Stimulated activated naive B cell treated with anti-CD40 and anti-IgM and Interleukin-4, amounts not matched to agents 10 μg/mL and 1 μg/mL and 100 μg/mL, for 72 hours (primary cell): Measurements from ENCODE around the gene FOSL2.

Experiments used
- ATAC-seq, 2 donors: fragments of 150-1000 bp; cut with Tn5 transposase; replicated peaks; 2 replicates each; pipeline ENCODE4 v1.10.0; 2021; ENCODE audit warnings: moderate library complexity in 1 of 2
- DNase-seq: peaks from one replicate; pipeline ENCODE4 v3.0.0; 2021
- H3K27ac Mint-ChIP-seq: one replicate; pipeline ENCODE4 v1.8.0; 2022; ENCODE audit warnings: mild to moderate bottlenecking, mixed read lengths
- H3K27me3 Mint-ChIP-seq, 2 donors: one replicate each; pipeline ENCODE4 v1.8.0; 2022; ENCODE audit warnings: mixed read lengths in 2 of 2
- H3K36me3 Mint-ChIP-seq, 2 donors: one replicate each; pipeline ENCODE4 v1.8.0; 2022; ENCODE audit warnings: mixed read lengths in 2 of 2, mild to moderate bottlenecking in 1 of 2
- H3K4me1 Mint-ChIP-seq, 2 donors: one replicate each; pipeline ENCODE4 v1.8.0; 2022; ENCODE audit warnings: mixed read lengths in 2 of 2, mild to moderate bottlenecking in 1 of 2
- H3K4me3 Mint-ChIP-seq, 2 donors: one replicate each; pipeline ENCODE4 v1.8.0; 2022; ENCODE audit warnings: mild to moderate bottlenecking in 2 of 2, mixed read lengths in 2 of 2, moderate library complexity in 1 of 2
- H3K9me3 Mint-ChIP-seq, 2 donors: one replicate each; pipeline ENCODE4 v1.8.0; 2022; ENCODE audit warnings: mixed read lengths in 2 of 2, mild to moderate bottlenecking in 1 of 2

FOSL2 gene

GRCh38 chr2:28401948-28402550, 9.4 kb downstream of the FOSL2 start:
- H3K36me3 Mint-ChIP-seq: peaks cover 24 to 58% of the 10 kb centered on the region in 2 donors

GRCh38 chr2:28403370-28403956, 10.8 kb downstream of the FOSL2 start:
- DNase-seq (no peak), ATAC-seq (no peak)
- Mint-ChIP-seq H3K36me3 (peaks cover 32 to 67% of the 10 kb centered on the region in 2 donors), H3K4me1 (peaks cover 16 to 34% of the 10 kb centered on the region in 2 donors), H3K27me3 (no peaks in the 10 kb centered on the region), H3K4me3 (no peak overlapping the region), H3K27ac (no peak overlapping the region), H3K9me3 (no peaks in the 10 kb centered on the region)

More at GRCh38 chr2:28401948-28402550, 9.4 kb downstream of the FOSL2 start:
- no peaks in the 10 kb centered on the region for H3K9me3 Mint-ChIP-seq
- DNase-seq (no peak), ATAC-seq (no peak)
- H3K4me3 Mint-ChIP-seq: no peak overlapping the region
- H3K27me3 Mint-ChIP-seq: no peaks in the 10 kb centered on the region
- H3K27ac Mint-ChIP-seq: no peak overlapping the region
- H3K4me1 Mint-ChIP-seq: peaks cover 14 to 20% of the 10 kb centered on the region in 2 donors

GRCh38 chr2:28404086-28404485, 11.4 kb downstream of the FOSL2 start:
- Mint-ChIP-seq H3K36me3 (peaks cover 39 to 73% of the 10 kb centered on the region in 2 donors), H3K27me3 (no peaks in the 10 kb centered on the region), H3K27ac (no peak overlapping the region), H3K9me3 (no peaks in the 10 kb centered on the region), H3K4me1 (peaks cover 22 to 40% of the 10 kb centered on the region in 2 donors), H3K4me3 (no peak overlapping the region)
- ATAC-seq (no peak), DNase-seq (no peak)

GRCh38 chr2:28405537-28405936, 12.9 kb downstream of the FOSL2 start:
- Mint-ChIP-seq H3K36me3 (peaks cover 50 to 79% of the 10 kb centered on the region in 2 donors), H3K27me3 (no peaks in the 10 kb centered on the region), H3K4me1 (peaks cover 27 to 54% of the 10 kb centered on the region in 2 donors), H3K4me3 (no peak overlapping the region), H3K9me3 (no peaks in the 10 kb centered on the region), H3K27ac (no peak overlapping the region)
- DNase-seq (no peak), ATAC-seq (no peak)

GRCh38 chr2:28406276-28407096, 13.8 kb downstream of the FOSL2 start:
- no peaks in the 10 kb centered on the region for H3K27me3 Mint-ChIP-seq
- H3K9me3 Mint-ChIP-seq: no peaks in the 10 kb centered on the region
- no peak overlapping the region for H3K27ac Mint-ChIP-seq
- H3K4me1 Mint-ChIP-seq: peaks cover 28 to 54% of the 10 kb centered on the region in 2 donors
- no peak overlapping the region for H3K4me3 Mint-ChIP-seq
- peaks cover 52 to 87% of the 10 kb centered on the region in 2 donors for H3K36me3 Mint-ChIP-seq
- ATAC-seq (no peak), DNase-seq (no peak)

GRCh38 chr2:28407131-28407975, 14.7 kb downstream of the FOSL2 start:
- H3K27ac Mint-ChIP-seq: peak overlapping the region; percentile 3
- H3K4me1 Mint-ChIP-seq: peaks cover 28 to 48% of the 10 kb centered on the region in 2 donors
- no peaks in the 10 kb centered on the region for H3K9me3 Mint-ChIP-seq
- H3K27me3 Mint-ChIP-seq: no peaks in the 10 kb centered on the region
- DNase-seq: no peak
- H3K4me3 Mint-ChIP-seq: no peak overlapping the region
- no peak for ATAC-seq
- H3K36me3 Mint-ChIP-seq: peaks cover 48 to 87% of the 10 kb centered on the region in 2 donors

- no peaks in the 10 kb centered on the region for H3K27me3 Mint-ChIP-seq
- peaks cover 28 to 51% of the 10 kb centered on the region in 2 donors for H3K4me1 Mint-ChIP-seq
- peaks cover 54 to 91% of the 10 kb centered on the region in 2 donors for H3K36me3 Mint-ChIP-seq
- H3K27ac Mint-ChIP-seq: peak overlapping the region; percentile 3
- ATAC-seq (no peak), DNase-seq (no peak)
- no peak overlapping the region for H3K4me3 Mint-ChIP-seq
- no peaks in the 10 kb centered on the region for H3K9me3 Mint-ChIP-seq
Measured at GRCh38 chr2:28407976-28408690, 15.5 kb downstream of the FOSL2 start.

GRCh38 chr2:28408764-28409599, 16.3 kb downstream of the FOSL2 start:
- ATAC-seq (peak; percentile 81 to 83), DNase-seq (peak; percentile 29)
- H3K9me3 Mint-ChIP-seq: no peaks in the 10 kb centered on the region
- H3K36me3 Mint-ChIP-seq: peaks cover 57 to 91% of the 10 kb centered on the region in 2 donors
- H3K4me3 Mint-ChIP-seq: peak overlapping the region; percentile 7 to 14
- peak overlapping the region; percentile 48 for H3K27ac Mint-ChIP-seq
- no peaks in the 10 kb centered on the region for H3K27me3 Mint-ChIP-seq
- peaks cover 30 to 51% of the 10 kb centered on the region in 2 donors for H3K4me1 Mint-ChIP-seq

- Mint-ChIP-seq H3K4me1 (peaks cover 32 to 63% of the 10 kb centered on the region in 2 donors), H3K4me3 (no peak overlapping the region), H3K27ac (no peak overlapping the region), H3K9me3 (no peaks in the 10 kb centered on the region), H3K27me3 (no peaks in the 10 kb centered on the region), H3K36me3 (peaks cover 59 to 88% of the 10 kb centered on the region in 2 donors)
- DNase-seq (no peak), ATAC-seq (no peak)
Measured at GRCh38 chr2:28411166-28411755, 18.6 kb downstream of the FOSL2 start.

- no peak for DNase-seq
- no peak overlapping the region for H3K27ac Mint-ChIP-seq
- H3K4me1 Mint-ChIP-seq: peaks cover 30 to 65% of the 10 kb centered on the region in 2 donors
- no peaks in the 10 kb centered on the region for H3K27me3 Mint-ChIP-seq
- no peak for ATAC-seq
- H3K9me3 Mint-ChIP-seq: no peaks in the 10 kb centered on the region
- H3K36me3 Mint-ChIP-seq: peaks cover 57 to 82% of the 10 kb centered on the region in 2 donors
- H3K4me3 Mint-ChIP-seq: no peak overlapping the region
Measured at GRCh38 chr2:28411956-28412609, 19.4 kb downstream of the FOSL2 start.

- Mint-ChIP-seq H3K27me3 (no peaks in the 10 kb centered on the region), H3K9me3 (no peaks in the 10 kb centered on the region), H3K36me3 (peaks cover 53 to 80% of the 10 kb centered on the region in 2 donors), H3K4me1 (peaks cover 28 to 59% of the 10 kb centered on the region in 2 donors), H3K4me3 (no peak overlapping the region), H3K27ac (no peak overlapping the region)
- DNase-seq (no peak), ATAC-seq (no peak)
Measured at GRCh38 chr2:28412625-28413151, 20.0 kb downstream of the FOSL2 start.
